ENCODE data around the gene TEAD1.

GRCh38 chr11:12952094-12952493 lies 277.9 kb downstream of the TEAD1 start:
- no peak for TF ChIP-seq EZH2phosphoT487 (IDR thresholded peaks at IDR 0.05; ENCODE audit: unreplicated experiment)
- TF ChIP-seq CTCF (conservative IDR thresholded peaks at IDR 0.05; ENCODE audit: low read depth in 2 of 2): no peak
- no peak for TF ChIP-seq POLR2AphosphoS5 (IDR thresholded peaks at IDR 0.05; ENCODE audit: low read depth)
- TF ChIP-seq CREB1 (CRISPR knock-in tag; IDR thresholded peaks at IDR 0.05; ENCODE audit: low read depth): no peak
- TF ChIP-seq EZH2 (IDR thresholded peaks at IDR 0.05; ENCODE audit: low read depth, unreplicated experiment): no peak
- TF ChIP-seq ETS1 (IDR thresholded peaks at IDR 0.05): no peak
- no peak for TF ChIP-seq REST (IDR thresholded peaks at IDR 0.05; ENCODE audit: unreplicated experiment)
- TF ChIP-seq JUNB (IDR thresholded peaks at IDR 0.05; ENCODE audit: unreplicated experiment): no peak
- TF ChIP-seq ZNF331 (CRISPR knock-in tag; IDR thresholded peaks at IDR 0.05; ENCODE audit: low read depth): no peak
